Astrocyte of the cerebellum (primary cell): Measurements from ENCODE around the gene ATG9A.

Experiments used
- DNase-seq: peaks from one replicate; pipeline ENCODE4 v3.0.0-alpha.2; 2011; ENCODE audit warnings: low read depth
- H3K4me3 ChIP-seq: 2 replicates; pipeline ENCODE4 v1.5.1; 2011; ENCODE audit warnings: mild to moderate bottlenecking, low read depth, low read length, moderate library complexity
- in situ Hi-C: cut with HindIII; loops from 2 replicates; pipeline ENCODE4 v1.10.0; 2017; ENCODE audit warnings: low sequenced_read_pairs
- TF ChIP-seq, protein P1 (sequence below): IDR thresholded peaks from 2 replicates; pipeline ENCODE4 v1.5.1; 2012; ENCODE audit warnings: low read length, low read depth, moderate library complexity, mild to moderate bottlenecking; ENCODE audit errors: missing control alignments

The ATG9A gene

DNA sequence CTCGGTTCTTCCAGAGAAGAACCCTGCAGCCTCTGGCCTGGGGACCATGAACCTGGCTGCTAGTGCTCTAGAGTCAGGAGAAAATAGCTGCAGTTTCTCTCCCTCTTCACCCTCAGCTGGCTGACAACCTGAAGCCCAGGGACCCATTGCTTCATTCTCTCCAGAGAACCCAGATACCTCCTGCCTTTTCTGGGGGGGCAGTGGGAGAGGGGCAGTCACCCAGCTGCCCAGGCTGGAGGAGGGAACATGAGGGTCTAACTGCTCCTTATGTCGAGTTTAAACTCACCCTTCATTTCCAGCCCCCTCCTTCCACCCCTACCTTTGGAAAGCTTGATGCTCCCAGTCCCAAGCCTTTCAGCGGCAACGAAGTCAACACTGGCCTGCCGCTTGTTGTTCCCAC lies 30.5 kb downstream of the ATG9A start:
- no peak for DNase-seq
- TF ChIP-seq, protein P1, sequence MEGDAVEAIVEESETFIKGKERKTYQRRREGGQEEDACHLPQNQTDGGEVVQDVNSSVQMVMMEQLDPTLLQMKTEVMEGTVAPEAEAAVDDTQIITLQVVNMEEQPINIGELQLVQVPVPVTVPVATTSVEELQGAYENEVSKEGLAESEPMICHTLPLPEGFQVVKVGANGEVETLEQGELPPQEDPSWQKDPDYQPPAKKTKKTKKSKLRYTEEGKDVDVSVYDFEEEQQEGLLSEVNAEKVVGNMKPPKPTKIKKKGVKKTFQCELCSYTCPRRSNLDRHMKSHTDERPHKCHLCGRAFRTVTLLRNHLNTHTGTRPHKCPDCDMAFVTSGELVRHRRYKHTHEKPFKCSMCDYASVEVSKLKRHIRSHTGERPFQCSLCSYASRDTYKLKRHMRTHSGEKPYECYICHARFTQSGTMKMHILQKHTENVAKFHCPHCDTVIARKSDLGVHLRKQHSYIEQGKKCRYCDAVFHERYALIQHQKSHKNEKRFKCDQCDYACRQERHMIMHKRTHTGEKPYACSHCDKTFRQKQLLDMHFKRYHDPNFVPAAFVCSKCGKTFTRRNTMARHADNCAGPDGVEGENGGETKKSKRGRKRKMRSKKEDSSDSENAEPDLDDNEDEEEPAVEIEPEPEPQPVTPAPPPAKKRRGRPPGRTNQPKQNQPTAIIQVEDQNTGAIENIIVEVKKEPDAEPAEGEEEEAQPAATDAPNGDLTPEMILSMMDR = no peak
- H3K4me3 ChIP-seq = no peak overlapping the region
- in situ Hi-C loops = no loop called here

DNA sequence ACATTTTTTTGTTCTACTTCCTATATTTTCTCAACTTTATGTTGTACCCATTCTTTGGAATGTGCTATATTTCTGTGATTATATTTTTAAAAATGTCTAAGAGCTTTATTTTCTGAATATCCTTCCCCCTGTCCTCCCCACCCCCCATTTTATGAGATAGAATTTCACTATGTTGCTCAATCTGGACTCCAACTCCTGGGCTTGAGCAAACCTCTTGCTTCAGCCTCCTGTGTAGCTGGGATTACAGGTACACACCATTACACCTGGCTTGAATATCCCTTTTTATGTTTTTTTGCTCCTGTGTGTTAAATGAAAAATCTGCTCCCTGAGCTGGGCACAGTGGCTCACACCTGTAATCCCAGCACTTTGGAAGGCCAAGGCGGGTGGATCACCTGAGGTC lies 32.0 kb downstream of the ATG9A start:
- no peak overlapping the region for H3K4me3 ChIP-seq
- TF ChIP-seq, protein P1 = no peak
- DNase-seq = no peak
- in situ Hi-C loops = no loop called here

DNA sequence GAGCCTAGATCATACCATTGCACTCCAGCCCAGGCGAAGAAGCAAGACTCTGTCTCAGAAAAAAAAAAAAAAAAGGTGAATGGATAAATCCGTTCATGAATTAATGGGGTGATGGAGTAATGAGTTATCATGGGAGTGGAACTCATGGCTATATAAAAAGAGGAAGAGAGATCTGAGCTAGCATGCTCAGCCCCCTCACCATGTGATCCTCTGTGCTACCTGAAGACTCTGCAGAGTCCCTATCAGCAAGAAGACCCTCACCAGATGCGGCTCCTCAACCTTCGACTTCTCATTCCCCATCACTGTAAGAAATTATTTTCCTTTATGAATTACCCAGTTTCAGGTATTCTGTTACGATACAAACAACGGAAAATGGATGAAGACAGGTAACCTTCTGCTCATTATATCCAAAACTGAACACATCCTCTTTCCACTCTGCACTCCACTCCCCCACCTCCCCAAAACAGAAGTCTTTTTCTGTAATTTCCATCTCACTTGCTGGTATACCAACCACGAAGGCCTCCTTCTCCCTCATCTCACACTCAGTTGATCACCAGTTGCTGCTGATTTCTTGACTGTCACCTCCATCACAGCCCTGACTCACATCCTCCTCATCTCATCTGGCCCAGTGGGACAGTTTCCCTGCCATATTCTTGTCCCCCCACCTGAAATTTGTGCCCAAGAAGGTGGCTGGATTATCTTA lies 42.5 kb downstream of the ATG9A start:
- no peak overlapping the region for H3K4me3 ChIP-seq
- in situ Hi-C loops = no loop called here
- TF ChIP-seq, protein P1 = no peak
- DNase-seq = no peak

DNA sequence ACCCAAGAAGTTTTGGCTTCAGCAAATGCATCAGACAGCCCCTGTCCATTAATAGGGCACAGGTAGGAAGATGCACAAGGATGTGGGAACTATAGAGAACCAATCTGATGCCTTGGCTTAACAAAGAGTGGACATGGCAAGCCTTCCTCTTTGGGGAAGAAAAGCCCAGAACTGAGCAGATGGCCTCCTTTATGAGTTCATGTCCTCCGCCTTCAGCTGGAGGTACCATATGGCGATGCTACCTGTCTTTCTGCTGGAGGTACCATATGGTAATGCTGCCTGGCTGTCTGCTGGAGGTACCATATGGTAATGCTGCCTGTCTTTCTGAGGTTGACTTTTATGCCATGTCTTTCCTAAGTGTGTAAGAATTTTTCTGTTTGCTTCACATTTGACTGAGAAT lies 45.3 kb downstream of the ATG9A start:
- in situ Hi-C loops = loop anchor here (5.0 kb wide), 1 partner anchor 43 kb away; the partner anchor contains the start of genes ANKZF1 and ATG9A
- DNase-seq = no peak
- TF ChIP-seq, protein P1 = no peak

DNA sequence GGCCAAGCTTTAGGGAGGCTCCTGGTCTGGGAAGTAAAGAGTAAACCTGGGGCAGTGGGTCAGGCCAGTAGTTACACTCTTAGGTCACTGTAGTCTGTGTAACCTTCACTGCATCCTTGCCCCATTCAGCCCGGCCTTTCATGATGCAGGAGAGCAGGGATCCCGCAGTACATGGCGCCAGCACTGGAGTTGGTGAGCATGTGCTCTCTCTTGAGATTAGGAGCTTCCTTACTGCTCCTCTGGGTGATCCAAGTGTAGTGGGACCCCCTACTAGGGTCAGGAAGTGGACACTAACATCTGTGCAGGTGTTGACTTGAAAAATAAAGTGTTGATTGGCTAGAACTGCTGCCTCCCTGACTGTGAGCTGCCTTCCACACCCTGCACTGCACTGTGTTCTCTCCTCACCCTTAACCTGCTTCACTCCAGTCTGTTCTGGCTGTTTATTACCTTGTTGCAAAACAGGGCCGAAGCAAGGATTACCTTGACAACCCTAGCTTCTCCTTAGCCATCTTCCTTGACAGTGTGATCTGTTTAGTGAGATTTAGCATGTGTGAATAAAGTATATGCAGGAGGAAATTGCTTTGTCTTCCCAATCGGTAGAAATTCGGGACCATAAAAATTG lies 46.2 kb downstream of the ATG9A start:
- in situ Hi-C loops = loop anchor here (5.0 kb wide), 1 partner anchor 44 kb away; the partner anchor contains the start of genes ANKZF1 and ATG9A
- no peak for DNase-seq
- TF ChIP-seq, protein P1 = no peak
- H3K4me3 ChIP-seq = no peak overlapping the region

More for the DNA sequence above, 45.3 kb downstream of the ATG9A start:
- H3K4me3 ChIP-seq = no peak overlapping the region

DNA sequence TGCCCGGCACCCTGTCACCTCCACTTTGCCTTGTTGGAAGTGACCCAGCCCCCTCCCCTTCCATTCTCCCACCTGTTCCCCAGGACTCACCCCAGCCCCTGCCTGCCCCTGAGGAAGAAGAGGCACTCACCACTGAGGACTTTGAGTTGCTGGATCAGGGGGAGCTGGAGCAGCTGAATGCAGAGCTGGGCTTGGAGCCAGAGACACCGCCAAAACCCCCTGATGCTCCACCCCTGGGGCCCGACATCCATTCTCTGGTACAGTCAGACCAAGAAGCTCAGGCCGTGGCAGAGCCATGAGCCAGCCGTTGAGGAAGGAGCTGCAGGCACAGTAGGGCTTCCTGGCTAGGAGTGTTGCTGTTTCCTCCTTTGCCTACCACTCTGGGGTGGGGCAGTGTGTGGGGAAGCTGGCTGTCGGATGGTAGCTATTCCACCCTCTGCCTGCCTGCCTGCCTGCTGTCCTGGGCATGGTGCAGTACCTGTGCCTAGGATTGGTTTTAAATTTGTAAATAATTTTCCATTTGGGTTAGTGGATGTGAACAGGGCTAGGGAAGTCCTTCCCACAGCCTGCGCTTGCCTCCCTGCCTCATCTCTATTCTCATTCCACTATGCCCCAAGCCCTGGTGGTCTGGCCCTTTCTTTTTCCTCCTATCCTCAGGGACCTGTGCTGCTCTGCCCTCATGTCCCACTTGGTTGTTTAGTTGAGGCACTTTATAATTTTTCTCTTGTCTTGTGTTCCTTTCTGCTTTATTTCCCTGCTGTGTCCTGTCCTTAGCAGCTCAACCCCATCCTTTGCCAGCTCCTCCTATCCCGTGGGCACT lies 46.9 kb downstream of the ATG9A start:
- in situ Hi-C loops = loop anchor here (5.0 kb wide), 1 partner anchor 45 kb away; the partner anchor contains the start of genes ANKZF1 and ATG9A
- DNase-seq = no peak
- no peak overlapping the region for H3K4me3 ChIP-seq
- TF ChIP-seq, protein P1 = no peak
